ENCODE results near the gene LDLR.

LDLR gene

DNA sequence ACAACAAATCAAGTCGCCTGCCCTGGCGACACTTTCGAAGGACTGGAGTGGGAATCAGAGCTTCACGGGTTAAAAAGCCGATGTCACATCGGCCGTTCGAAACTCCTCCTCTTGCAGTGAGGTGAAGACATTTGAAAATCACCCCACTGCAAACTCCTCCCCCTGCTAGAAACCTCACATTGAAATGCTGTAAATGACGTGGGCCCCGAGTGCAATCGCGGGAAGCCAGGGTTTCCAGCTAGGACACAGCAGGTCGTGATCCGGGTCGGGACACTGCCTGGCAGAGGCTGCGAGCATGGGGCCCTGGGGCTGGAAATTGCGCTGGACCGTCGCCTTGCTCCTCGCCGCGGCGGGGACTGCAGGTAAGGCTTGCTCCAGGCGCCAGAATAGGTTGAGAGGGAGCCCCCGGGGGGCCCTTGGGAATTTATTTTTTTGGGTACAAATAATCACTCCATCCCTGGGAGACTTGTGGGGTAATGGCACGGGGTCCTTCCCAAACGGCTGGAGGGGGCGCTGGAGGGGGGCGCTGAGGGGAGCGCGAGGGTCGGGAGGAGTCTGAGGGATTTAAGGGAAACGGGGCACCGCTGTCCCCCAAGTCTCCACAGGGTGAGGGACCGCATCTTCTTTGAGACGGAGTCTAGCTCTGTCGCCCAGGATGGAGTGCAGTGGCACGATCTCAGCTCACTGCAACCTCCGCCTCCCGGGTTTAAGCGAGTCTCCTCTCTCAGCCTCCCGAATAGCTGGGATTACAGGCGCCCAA, at the start of gene LDLR:
Gene LDLR, plus strand, starts transcription at position 210 of the 760 bp plus-strand sequence. Its CDS starts 86 bp downstream, at position 296.
- DNase-seq, result peak; percentile 5 to 25

DNA sequence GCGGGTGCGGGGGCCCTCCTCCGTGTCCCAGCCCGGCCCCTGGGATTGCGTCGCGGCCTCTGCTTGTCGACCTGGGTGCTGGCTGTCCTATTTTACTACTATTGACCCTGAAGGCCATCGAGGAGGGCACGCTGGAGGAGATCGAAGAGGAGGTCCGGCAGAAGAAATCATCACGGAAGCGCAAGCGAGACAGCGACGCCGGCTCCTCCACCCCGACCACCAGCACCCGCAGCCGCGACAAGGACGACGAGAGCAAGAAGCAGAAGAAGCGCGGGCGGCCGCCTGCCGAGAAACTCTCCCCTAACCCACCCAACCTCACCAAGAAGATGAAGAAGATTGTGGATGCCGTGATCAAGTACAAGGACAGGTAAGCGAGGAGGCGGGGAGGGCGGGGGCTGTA, 48.1 kb upstream of the LDLR start:
- no peak for DNase-seq

DNA sequence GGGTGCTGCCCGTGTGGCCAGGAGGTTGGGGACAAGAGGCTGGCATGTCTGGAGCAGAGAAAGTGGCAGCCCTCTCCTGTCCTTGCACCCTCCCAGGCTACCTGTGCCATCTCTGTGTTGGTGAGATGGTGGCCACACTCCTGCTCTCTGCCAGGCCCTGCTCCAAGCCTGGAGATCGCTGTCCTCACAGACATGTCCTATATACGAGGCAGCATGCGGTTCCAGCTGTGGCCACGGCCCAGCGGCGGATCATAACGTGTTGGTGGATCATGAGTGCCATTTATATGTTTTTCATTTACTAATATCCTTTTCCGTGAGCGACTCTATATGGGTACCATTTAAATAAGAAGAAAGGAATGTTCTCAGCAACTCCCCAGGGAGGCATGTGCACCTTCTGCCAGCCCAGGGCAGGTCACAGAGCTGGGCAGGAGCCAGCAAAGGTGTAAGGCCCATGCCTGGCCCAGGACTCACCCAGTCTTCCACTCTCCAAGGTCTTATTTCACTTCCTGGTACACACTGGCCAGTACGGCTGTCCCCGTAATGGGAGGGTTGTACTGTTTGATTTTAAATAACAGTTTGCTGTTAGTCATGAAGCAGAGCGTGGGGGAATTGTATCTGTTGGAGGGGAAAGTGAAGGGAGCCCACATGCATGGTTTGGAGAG, 47.2 kb upstream of the LDLR start:
- no peak for DNase-seq

DNA sequence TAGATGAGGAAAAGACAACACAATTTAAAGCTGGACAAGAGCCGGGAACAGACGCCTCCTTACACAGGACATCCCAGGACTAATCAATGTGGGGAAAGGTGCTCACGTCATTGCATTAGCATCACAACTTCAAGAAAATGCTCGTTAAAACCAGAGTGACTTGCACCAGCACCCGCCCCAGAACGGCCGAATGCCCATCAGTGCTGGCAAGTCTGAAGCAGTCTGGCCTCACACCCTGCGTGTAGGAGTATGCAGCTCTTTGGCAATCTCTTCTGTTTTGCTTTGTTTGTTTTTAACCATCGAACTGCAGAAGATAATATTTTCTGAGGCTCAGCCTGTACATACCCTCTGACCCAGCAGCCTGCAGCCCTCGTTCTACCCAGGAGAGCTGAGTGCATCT, 44.8 kb upstream of the LDLR start:
- no peak for DNase-seq

DNA sequence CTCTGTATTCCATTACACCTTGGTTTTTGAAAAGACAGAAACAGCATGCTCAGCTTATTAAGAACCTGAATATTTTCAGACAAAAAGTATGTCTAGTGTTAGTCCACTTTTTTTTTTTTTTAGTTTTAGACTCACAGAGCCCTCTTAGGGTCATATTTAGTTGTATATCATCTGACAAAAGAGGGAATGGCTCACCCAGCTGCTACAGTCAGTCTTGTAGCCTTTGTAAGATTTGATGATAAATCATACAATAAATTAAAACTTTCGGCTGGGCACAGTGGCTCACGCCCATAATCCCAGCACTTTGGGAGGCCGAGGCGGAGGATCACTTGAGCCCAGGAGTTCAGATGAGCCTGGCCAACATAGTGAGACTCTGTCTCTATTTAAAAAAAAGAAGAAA, 43.7 kb upstream of the LDLR start:
- no peak for DNase-seq

DNA sequence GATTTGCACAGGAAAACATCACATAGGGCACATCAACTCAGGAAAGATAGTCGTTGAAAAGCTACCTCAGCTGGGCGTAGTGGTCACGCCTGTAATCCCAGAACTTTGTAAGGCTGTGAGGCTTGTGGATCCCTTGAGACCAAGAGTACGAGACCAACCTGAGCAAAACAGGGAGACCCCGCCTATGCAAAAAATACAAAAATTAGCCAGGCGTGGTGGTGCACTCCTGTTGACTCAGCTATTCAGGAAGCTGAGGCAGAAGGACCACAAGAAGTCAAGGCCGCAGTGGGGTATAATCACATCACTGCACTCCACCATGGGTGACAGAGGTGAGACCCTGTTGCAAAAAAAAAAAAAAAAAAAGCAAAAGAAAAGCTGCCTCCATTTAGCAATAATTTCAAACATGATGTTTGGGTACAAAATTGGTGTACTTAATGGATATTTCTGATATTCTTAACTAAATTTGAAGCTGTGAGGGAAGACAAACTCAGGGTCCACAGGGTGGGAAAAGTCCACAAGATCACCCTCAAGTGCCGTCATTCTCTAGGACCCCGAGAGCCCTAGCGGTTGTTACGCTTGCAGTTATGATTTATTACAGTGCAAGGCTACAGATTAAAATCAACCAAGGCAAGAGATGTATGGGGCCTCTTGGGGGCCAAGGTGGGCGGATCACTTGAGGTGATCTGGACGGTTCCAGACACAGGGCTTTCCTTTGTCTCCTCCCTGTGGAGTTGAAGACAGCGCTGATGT, 42.5 kb upstream of the LDLR start:
- DNase-seq, result no peak

DNA sequence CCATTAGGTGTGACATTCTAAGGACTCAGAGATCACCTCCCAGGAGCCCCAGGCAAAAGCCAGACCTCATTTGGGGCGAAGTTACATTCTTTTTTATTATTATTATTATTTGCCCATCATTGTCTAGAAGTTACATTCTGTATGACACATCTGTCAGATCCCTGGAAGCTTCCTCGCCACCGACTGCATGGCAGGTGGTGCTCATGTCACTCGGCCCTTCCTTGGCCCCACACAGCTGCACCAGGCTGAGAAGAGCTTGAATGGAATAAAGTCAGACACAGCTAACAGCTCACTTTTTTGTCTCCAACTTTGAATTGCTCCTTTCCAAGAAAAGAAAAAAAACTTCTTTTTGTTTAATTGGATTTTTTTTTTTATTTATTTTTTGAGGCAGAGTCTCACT, 41.4 kb upstream of the LDLR start:
- DNase-seq, result no peak

DNA sequence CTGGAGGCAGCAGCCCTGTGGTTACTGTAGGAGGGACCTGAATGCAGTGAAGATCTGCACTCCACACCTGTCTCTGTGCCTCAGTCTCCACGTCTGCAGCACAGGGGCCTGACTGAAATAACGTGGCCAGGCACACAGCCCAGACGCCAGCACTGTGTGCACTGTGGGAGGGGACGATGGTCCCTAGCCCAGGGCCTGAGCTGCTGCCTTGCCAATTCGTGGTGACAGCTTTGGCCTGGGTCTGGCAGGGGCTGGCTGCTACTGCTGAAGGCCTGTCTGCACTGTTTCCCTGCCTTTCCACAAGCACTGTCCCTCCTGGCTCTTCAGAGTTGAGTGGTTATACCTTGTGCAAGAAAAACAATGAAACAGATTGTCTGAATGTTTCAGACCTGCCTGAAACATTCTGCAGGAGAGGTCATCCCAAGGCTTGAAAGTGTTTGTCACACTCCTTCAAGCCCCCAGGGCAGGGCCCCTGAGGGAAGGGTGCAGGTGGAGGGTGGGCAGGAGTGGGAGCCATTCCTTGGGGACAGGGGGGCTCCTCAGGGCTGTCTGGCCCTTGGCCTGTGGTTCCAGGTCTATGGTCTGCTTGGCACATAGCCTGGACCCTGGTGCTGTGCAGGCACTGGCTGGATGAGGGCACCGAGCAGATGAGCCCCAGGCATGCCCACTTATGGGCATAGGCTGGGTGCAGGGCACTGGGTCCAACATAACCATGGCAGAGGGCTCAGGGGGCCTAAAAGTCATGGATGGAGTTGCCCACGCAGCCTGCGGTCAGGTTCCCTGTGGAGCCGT, 38.7 kb upstream of the LDLR start:
- no peak for DNase-seq

DNA sequence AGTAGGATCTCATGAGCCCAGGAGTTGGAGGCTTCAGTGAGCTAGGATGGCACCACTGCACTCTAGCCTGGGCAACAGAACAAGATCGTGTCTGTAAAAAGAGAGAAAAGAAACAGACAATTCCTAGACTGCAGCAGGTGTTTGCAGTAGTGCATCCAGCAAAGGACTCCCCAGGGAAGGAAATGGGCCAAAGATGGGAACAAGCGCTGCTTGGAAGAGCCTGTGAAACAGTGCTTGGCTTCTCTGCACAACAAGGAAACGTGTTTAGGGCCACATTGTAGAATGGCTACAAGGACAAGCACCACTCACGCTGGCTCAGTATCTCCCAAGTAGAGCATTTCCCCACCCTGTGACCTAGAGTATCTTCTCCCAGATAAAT, 35.5 kb upstream of the LDLR start:
- DNase-seq, result no peak

DNA sequence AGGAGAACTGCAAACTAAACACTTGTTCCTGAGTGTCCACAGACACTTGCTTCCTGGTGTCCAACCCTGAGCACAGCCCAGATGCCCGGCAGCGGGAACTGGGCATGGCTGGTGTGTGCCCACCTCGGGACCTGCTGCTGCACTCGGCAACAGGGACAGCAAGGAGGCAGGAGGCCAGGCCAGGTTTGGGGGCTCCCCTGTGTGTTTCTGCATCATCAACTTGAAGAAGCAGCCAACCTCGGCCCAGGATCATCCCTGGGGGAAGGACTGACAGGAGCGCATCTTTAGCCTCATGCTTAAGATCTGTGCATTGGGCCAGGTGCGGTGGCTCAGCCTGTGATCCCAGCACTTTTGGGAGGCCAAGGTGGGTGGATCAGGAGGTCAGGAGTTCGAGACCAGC, 35.1 kb upstream of the LDLR start:
- no peak for DNase-seq

DNA sequence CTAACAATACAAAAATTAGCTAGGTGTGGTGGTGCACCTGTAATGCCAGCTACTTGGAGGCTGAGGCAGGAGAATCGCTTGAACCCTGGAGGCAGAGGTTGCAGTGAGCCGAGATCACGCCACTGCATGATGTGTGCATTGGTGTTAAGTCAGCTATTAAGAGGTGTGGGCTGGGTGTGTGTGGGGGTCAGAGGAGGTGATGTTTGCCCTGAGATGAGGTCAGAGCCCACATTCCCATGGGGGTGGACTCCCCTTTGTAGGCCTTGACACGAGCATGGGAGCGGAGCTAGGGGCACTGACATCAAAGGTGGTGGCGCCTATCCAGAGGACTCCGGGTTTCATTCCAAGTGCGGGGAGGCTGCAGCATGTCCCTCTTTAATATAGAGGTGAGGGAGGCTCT, 34.6 kb upstream of the LDLR start:
- no peak for DNase-seq

DNA sequence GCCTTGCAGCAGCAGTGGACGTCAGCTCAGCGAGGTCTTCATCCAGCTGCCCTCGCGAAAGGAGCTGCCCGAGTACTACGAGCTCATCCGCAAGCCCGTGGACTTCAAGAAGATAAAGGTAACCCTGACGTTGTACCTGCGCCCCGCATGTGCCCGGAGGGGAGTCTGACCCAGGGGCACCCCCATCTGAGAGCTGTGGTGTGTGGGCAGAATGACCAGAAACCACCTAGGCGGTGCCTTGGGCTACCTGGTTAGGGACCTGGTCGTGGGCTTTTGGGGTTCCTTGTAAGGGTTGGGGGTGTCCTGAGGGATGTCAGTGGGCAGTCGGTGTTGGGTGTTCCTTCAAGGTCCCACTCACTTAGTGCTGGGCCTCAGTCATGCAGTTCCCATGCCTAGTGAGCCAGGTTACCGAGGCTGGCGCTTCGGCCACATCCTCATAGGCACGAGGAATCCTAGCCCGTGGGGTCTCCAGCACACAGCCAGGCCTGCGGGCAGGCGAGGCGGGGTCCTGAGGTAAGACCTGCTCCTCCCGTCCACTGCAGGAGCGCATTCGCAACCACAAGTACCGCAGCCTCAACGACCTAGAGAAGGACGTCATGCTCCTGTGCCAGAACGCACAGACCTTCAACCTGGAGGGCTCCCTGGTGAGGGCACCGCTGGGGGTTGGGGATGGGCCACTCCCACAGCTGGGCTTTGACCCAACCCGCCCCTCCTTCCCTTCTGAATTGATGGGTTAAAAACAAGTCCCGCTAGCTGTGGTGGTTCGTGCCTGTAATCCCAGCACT, 30.8 kb upstream of the LDLR start:
- DNase-seq, result no peak

DNA sequence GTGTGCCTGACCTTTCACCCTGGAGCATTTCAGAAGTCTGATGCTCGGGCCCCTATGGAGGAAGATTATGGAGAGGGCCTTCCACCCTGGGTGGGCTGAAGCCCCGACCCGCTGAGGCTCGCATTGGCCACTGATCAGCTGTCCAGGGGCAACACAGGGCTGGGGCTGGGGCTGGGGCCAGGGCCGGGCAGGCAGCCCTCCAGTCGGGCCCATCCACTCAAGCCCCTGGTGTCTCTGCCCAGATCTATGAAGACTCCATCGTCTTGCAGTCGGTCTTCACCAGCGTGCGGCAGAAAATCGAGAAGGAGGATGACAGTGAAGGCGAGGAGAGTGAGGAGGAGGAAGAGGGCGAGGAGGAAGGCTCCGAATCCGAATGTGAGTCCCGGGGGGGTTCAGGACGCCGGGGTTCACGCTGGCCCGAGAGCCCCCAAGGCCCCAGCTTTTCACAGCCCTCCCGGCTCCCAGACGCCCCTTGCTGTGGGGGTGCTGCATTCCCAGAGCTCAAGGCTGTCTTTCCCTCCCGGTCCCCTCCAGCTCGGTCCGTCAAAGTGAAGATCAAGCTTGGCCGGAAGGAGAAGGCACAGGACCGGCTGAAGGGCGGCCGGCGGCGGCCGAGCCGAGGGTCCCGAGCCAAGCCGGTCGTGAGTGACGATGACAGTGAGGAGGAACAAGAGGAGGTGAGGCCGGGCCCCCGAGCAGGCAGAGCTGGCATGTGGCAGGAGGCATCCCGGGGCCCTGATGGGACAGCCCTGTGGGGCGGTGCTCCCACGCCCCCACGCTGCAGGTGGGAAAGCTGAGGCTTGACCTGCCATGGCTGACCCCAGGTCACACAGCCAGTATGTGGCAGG, 29.5 kb upstream of the LDLR start:
- DNase-seq, result no peak

DNA sequence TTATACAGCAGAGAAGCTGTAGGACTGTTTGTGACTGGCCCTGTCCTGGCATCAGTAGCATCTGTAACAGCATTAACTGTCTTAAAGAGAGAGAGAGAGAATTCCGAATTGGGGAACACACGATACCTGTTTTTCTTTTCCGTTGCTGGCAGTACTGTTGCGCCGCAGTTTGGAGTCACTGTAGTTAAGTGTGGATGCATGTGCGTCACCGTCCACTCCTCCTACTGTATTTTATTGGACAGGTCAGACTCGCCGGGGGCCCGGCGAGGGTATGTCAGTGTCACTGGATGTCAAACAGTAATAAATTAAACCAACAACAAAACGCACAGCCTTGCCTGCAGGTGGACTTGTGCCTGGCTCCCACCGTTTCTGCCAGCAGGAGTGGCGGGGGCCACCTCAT, 27.3 kb upstream of the LDLR start:
- no peak for DNase-seq

DNA sequence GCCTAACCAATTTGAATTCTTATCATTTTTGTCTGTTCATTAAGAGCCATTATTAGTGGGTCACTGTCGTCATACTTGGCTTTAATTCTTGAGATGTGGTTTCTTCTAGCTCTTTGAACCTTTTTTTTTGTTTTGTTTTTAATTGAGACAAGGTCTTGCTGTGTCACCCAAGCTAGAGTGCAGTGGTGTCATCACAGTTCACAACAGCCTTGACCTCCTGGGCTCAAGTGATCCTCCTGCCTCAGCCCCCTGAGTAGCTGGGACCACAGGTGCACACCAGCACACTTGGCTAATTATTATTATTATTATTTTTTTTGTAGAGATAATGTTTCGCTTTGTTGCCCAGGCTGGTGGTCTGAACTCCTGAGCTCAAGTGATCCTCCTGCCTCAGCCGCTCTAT, 25.8 kb upstream of the LDLR start:
- DNase-seq, result no peak

DNA sequence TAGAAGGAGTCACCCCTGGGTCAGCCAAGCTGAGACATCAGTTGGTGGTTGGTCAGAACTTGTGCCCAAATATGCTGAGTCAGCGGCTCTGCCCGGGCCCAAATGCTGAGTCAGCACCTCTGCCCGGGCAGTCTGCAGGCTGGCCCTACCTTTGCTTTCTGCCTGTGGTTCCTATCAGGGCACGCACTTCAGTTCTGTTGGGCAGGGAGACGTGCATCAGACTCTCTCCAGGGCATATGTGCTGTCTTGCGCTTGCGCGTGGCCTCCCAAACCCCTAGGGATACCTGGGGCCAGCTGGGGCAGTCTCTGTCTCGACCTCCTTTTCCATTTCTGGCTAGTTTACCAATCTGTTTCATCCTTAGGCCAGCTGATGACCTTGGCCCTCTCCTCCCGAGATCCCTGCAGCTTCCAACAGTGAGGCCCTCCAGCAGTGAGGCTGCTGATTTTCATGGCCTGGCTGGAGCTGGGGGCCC, 24.4 kb upstream of the LDLR start:
- no peak for DNase-seq

DNA sequence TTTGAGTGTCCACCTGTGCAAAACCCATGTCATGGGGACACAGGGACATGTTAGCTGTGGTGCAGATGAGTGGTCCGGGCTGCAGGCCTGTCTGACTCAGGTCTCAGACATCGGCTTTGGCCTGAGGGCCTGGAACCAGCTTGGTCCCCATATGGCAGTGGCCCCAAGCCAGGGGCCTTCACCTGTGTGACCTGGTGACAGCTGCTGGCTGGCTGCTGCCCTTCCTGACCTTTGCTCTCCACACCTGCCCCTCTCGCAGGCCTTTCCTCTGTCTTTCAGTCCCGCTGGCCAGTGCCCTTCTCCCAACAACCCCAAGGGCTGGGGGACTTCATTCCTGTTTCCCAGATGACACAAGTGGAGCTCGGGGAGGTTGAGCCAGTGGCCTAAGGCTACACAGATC, 22.9 kb upstream of the LDLR start:
- DNase-seq, result no peak

DNA sequence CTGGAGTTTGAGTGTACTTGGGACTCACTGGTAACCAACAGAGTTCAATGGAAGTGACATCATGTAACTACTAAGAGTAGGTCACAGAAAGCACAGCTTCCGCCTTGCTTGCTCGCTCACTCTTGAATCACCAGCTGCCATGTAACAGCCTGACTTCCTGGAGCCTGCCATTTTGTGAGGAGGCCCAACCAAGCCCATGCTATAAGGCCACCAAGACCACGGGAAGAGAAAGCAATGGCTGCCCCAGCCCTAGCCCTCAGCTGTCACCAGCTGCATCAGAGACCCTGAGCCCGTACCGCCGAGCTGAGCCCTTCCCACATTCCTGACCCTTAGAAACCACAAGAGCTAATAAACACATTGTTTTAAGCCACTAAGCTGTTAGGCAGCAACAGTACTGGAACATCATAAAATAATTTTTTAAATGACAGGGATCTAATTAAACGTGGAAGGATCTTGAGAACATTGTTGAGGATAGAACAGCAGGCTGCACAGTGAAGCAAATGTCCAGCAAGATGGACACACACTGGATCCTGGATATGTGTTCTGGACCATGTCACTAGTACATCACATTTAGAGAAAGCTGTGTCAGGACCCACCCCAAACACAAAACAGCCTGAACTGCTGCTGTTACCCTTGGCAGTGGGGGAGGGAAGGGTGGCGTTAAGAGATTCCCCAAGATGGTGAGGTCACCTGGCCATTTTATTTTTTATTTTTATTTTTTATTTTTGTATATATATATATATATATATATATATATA, 21.7 kb upstream of the LDLR start:
- DNase-seq, result no peak

DNA sequence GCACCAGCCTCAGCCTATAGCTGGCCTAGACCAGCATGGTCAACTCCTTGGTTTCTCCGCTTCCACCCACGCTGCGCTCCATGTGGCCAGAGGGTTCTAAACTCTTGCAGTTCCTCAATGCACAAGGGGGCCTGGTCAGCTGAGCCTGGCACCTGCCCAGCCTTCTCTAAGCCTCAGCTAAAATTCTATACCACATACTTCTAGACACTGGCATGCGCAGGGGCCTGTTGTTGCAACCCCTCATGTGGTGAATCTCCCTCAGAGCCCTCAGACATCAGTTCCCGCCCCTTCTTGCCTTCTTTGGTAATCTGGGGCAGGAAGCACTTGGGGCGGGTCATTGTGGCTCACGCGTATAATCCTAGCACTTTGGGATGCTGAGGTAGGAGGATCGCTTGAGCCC, 19.7 kb upstream of the LDLR start:
- no peak for DNase-seq

DNA sequence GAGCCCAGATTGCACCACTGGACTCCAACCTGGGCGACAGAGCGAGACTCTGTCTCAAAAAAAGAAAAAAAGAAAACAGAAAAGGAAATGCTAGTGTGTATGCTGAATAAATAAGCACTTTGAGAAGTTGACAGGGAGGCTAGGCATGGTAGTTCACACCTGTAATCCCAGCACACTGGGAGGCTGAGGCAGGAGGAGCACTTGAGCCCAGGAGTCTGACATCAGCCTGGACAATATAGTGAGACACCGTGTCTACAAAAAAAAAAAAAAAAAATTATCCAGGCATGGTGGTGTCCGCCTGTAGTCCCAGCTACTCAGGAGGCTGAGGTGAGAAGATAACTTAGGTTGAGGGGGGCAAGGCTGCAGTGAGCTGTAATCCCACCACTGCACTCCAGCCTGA, 19.1 kb upstream of the LDLR start:
- no peak for DNase-seq

DNA sequence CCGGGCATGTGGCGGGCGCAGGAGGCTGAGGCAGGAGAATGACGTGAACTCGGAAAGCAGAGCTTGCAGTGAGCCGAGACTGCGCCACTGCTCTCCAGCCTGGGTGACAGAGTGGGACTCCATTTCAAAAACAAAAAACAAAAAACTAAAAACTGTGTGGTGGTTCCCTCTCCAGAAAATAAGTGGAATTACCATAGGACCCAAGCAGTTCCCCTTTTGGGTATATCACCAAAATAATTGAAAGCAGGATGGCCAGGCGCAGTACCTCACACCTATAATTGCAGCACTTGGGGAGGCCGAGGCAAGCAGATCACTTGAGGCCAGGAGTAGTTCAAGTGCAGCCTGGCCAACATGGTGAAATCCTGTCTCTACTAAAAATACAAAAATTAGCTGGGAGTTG, 15.7 kb upstream of the LDLR start:
- no peak for DNase-seq

All from NCI-H1930 (cell line).